CD4-positive, alpha-beta T cell treated with Interleukin-4 for 1 hour (primary cell): Measurements from ENCODE around the gene CTRB1.

Experiments used
- DNase-seq, 2 donors: peaks; one replicate each; pipeline ENCODE4 v3.0.0-alpha.2; 2020 to 2022

CTRB1 gene

DNA sequence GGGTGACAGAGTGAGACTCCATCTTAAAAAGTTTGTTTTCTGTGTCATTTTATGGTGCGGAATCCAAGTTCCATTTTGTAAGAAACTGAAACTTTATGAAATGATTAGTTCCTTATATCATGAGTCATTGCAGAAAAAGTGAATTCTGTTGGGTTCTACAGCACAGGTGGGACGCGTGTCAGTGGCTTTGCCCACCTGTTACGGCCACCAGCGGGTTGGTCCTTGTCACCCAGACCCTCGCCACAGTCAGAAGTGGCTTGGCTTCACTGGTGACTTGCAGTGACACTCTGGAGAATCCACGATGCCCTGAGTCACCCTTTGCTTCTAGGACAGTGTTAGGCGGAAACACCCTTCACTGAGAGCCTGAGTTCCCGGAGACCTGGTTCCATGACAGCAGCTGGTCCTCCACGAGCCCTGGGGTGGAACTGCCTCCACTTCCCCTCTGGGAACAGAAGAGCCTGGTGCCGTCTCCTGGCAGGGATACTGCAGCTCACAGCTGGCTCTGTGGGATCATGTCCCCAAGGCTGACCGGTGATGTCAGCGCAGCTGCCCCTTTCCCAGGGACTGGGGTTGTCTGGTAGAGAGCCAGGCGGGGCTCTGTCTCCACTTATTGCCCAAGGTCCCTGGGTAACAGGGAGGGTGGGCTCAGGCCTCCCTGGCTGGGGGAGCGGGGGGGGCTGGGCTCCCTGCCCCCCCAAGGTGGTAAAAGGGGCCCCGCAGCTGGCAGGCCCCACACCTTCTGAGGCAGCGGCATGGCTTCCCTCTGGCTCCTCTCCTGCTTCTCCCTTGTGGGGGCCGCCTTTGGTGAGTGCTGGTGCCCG, at the start of gene CTRB1:
TSS of gene CTRB1 (plus strand) at position 733 of the 821 bp plus-strand sequence. CDS start at position 753, 20 bp downstream.
- DNase-seq: no peak

DNA sequence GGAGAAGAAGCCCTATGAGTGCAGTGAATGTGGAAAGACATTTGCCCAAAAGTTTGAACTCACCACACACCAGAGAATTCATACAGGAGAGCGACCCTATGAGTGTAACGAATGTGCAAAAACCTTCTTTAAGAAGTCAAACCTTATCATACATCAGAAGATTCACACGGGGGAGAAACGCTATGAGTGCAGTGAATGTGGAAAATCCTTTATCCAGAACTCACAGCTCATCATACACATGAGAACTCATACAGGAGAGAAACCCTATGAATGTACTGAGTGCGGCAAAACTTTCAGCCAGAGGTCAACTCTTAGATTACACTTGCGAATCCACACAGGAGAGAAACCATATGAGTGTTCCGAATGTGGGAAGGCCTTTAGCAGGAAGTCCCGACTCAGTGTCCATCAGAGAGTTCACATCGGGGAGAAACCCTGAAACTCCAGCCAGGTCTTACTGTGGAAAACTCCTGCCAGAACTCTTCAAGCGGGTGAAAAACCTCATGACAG, 48.8 kb upstream of the CTRB1 start:
- DNase-seq: no peak

DNA sequence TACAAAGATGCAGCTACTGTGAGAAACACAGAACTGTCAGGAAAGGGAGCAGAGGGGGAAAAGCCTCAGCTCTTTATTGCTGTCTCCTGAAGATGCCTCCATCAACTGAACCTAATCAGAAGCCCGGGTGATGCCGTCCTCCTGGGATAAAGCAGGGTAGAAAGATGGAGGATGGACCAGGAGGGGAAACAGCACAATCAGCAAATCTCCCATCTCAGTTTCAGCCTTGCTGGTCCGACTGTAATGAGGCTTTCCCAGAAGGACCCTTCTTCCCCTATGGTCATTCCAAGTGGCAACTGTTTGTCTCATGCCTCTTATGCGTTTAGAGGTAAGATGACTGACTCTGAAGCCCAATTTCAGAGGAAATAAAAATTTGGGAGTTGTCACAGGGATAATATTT, 46.2 kb upstream of the CTRB1 start:
- no peak for DNase-seq

DNA sequence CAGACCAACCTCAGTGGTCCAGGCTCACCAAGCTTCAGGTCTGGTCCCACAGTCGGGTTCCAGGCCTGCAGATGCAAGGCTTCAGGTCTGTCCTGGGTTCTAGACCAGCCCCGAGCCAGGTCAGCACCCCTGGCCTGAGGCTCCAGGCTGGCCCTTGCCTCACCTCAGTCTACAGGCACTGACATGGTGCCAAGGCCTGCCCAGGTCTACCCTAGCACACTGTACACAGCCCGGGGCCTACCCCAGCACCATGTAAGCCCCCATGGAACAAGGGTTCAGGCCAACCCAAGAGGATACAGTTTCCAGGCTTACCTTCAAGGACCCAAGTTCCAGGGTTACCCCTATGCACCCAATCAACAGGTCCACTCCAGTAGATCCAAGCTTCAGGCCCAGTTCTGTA, 43.7 kb upstream of the CTRB1 start:
- no peak for DNase-seq

DNA sequence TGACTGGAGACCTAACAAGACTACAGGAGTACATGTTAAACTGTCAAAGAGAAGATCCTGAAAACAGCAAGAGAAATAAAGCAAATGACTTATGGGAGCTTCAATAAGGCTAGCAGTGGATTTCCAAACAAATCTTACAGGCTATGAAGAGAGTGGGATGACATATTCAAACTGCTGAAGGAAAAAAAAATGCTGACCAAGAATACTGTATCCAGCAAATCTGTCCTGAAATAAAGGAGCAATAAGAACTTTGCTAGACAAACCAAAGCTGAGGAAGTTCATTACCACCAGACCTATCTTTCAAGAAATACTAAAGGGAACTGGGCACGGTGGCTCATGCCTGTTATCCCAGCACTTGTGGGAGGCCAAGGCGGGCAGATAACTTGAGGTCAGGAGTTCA, 41.9 kb upstream of the CTRB1 start:
- DNase-seq: no peak

DNA sequence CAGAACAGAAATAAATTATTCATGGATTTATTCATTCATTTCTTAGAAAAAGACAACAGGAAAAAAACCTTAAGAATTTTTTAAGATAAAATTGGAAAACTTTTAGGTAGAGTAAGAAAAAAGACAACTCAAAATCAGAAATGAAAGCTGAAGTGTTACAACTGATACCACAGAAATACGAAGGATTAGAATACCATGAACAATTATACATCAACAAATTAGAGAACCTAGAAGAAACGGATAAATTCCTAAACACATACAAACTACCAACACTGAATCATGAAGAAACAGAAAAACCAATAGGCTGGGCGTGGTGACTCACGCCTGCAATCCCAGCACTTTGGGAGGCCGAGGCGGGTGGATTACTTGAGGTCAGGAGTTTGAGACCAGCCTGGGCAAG, 39.6 kb upstream of the CTRB1 start:
- DNase-seq: no peak

DNA sequence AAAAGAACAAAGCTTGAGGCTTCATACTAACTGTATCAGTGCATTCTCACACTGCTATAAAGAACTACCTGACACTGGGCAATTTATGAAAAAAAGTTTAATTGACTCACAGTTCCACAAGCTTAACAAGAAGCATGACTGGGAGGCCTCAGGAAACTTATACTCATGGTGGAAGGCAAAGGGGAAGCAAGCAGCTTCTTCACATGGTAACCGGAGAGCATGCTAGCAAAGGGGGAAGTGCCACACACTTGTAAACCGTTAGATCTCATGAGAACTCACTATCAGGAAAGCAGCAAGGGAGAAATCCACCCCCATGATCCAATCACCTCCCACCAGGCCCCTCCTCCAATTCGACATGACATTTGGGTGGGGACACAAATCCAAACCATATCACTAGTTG, 37.2 kb upstream of the CTRB1 start:
- no peak for DNase-seq

DNA sequence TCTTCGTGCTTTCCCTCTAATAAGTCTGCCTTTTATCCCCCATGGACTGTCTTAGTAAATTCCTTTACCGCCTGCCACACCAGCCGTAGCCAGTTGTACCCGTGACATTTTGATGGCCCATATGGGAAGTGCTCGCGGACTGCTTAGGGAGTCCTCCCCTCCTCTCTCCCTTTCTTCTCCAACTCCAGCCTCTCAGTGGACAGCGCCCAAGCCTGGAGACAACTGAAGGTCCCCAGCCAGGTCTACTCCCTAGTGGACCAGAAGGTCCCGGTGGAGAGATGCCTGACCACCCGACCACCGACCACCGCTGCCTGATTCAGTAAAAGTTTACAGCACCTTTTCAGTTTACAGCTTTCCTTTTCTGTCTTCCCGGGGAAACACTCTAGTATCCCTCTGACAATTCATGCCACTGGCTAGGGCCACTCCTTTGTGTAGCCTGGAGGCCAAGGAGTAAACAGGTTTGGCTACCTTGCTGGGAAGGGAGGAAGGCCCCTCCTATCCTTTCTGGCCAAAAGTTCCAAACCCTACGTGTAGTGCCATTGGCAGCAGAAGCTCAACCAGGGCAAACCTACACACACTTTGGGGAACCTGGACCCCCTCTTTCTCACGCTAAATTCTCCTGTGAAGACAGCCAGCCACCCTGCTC, 29.8 kb upstream of the CTRB1 start:
- no peak for DNase-seq

DNA sequence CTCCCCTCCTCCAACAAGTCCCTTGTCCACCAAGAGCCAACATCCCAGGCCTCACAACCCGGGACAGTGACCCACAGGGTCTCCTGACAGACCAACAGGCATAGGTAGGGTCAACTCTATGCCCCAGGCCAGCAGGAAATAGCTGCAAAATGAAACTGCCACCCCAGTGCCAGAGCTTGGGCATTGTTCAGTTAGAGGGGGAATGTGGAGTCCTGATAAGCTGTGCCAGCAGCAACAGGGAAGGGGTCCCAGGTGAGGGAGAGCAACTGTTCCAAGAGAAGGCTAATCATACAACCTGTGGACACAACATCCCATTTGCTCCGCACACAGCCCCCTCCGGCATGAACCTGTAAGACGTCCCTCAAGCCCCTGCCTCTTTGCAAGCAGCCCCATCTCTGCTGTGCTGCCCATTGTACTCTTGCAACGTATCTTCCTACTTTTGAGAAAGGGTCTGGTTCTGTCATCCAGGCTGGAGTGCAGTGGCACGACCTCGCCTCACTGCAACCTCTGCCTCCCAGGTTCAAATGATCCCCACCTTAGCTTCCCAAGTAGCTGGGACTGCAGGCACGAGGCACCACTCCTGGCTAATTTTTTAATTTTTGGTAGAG, 29.0 kb upstream of the CTRB1 start:
- no peak for DNase-seq

DNA sequence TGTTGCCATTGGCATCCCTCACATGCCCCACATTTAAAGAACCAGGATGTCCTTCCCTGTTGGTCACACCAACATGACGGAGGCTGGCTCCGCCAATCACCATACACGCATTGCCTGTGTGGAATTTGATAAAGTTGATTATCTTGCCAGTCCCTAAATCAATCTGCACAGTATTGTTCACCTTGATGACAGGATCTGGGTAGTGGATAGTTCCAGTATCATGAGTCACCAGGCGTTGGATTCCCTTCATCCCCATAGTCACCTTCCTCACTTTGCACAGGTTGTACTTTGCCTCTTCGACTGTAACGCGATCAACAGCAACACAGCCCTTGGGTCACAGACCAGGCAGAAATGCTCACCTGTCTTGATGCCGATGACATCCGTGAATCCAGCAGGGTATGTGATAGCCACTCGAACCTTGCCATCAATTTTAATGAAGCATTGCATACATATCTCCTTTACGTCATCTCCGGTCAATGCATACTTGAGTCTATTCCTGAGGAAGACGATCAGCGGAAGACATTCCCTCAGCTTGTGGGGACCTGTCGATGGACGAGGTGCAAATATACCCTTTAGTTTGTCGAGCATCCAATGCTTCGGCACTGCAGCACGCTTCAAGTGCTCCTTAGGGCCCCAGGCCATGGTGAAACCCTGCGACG, 26.1 kb upstream of the CTRB1 start:
- no peak for DNase-seq

DNA sequence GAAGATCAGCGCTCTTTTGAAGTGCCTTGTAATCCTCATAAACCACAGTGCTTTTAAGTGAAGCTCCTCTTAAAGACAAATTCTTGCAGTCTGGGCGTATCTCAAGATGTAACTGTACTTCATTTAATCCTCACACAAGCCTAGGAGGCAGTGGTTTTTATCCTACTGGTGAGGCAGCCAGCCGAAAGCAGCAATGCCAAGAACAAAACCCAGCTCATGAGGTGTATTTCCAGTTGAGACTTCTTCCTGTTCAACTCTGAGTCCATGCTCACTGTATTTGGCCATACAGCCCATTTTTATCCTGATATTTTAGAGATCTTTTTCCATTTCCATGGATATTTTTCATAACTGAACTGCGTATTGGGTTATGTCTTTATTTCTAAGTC, 25.5 kb upstream of the CTRB1 start:
- no peak for DNase-seq

DNA sequence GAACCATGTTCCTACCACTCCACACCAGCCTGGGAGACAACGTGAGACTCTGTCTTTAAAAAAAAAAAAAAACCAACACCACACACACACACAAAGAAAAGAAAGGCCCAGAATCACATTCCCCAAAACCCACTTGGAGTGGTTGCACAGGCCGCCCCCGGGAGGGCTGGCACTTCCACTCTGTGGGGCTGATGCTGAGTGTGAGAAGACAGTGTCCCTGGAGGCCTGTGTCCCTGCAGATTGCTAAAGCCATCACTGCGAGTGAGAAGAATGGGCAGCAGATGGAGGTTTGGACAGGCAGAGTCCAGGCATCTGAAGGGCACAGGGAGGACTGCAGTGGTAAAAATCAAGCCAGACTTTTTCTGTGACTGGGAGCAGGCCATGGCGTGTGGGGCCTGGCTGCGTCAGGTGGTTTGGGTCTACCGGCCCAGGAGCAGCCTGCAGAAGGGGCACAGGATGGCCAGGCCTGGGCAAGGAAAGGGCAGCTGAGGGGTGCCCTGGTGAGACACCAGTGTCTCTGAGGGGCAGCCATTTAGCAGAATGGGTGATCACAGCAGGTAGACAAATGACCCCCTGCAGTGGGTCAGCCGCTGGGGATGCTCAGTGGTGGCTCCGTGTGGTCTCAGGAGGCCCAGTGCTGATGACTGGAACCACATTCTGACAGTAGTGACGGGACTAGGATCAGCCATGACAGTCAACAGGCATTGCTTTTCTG, 24.9 kb upstream of the CTRB1 start:
- no peak for DNase-seq

DNA sequence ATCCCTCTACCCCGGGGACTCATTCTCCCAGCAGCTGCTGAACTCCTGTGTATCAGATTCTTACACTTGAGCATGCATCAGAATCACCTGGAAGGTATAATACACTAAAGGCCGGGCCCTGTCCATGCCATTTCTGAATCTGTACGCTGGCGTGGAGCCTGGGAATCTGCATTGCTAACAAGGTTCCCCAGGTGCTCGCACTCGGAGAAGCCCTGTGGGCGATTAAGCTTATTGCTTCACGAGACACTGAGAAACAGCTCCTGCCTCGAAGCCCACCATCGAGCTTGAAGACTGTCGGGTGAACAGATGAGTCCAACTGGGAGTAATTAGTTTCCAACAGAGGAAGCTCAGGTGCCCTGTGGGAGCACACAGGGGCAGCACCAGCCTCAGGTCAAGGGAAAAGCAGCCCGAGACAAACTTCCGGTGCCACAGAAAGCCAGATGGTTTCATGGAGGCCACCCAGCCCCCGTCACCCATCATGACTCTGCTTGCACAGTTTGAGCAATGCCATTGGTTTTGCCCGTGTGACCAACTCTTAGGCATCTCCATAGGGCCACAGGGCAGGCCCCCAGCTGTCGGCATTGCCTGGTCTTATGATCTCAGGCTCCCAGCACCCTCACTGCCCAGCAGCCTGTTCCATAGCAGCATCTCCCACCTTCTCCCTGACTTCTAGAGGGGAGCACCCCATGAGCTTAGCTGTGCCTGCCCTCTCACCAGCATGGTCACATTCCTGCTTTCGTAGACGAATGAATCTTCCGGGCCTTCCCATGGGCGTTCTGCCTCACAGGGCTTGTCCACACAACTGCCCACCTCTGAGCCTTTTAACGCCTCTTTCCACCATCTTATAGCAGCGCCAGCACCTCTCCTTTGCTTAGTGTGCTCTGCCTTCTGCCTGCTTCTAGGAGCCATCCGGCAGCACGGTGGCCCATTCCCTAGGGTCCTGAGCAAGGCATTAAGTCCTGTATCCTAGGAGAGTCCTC, 22.7 kb upstream of the CTRB1 start:
- DNase-seq: no peak

DNA sequence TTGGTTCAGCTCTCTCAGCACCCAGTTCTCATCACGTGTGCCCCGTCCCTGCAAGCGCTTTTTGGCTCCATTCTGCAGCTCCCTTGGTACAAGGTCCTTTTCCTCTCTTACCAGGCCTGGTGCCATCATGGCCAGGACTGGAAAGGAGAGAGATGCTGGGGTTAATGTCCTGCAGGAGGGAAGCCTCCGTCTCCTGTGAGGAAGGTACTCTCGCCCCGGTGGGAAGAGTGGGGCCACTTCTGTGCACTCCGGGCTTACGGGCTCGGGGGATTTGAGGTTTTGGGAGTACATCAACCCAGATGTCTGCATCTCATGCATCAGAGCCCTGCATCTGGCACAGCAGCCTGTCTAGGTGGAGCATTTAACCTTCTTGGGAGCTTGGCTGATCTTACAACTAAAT, 22.0 kb upstream of the CTRB1 start:
- no peak for DNase-seq

DNA sequence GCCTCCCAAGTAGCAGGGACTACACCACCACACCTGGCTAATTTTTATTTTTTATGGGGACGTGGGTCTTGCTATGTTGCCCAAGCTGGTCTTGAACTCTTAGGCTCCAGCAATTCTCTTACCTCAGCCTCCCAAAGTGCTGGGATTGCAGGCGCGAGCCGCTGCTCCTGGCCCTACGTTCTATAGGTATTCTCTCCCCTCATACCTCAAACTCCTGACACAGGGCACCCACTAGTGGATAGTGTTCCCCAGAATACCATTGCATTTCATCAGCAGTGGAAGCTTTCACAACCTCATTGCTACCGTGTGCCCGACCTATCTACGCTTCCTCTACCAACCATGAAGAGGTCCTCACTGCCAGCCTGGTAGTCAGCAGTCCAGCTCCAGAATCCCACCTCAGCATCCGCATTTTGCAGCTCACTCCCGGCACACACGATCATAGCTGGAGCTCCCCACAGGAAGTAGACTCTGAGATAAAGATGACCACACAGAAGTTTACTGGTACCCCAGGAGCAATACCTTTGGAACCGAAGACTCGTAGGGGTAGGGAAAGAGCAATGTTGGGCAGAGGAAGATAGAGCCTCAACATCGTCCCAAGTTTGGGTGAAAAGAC, 21.2 kb upstream of the CTRB1 start:
- DNase-seq: no peak

DNA sequence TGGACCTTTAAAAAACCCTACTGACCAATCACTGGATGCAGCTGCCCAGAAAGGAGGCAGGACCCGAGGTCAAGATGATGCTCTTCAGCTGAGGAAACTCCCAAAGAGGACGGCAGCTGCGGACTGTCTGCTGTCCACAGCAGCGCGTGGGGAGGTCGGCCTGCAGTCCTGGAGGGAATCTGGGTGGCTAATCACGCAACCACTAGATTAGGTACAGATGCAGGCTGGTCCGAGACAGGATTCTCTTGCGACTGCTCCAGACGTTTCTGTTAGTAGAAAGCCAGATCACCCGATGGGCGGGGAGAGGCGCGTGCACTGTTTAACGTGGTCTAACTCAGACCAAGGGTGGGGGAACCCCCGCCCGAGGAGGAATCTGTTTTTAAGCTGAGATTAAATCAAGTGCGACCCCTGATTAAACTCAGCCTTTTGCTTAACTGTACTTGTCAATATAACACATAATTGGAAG, 20.6 kb upstream of the CTRB1 start:
- no peak for DNase-seq

DNA sequence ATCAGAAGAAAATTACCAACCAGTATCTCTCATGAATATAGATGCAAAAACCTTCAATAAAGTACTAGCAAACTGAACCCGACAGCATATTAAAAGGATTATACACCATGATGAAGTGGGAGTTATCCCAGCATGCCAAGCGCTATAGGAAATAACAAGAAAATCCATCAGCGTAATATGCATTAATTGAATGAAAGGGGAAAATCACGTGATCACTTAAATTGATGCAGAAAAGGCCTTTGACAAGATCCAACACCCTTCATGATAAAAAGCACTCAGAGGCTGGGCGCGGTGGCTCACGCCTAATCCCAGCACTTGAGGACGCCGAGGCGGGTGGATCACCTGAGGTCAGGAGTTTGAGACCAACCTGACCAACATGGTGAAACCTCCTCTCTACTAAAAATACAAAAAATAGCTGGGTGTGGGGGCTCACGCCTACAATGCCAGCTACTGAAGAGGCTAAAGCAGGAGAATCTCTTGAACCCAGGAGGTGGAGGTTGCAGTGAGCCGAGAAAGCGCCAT, 16.7 kb upstream of the CTRB1 start:
- no peak for DNase-seq

DNA sequence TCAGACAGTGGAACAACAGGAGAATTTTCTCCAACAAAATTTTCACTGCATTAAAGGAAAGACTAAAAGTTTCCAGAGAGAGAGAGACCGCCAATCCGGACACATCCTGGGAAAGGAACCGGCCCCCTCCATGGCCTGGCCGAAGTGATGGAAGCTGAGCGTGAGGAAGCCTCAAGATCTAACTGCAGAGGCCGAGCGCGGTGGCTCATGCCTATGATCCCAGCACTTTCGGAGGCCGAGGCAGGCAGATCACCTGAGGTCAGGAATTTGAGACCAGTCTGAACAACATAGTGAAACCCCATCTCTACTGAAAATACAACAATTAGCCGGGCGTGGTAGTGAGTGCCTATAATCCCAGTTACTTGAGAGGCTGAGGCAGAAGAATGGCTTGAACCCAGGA, 15.7 kb upstream of the CTRB1 start:
- no peak for DNase-seq

DNA sequence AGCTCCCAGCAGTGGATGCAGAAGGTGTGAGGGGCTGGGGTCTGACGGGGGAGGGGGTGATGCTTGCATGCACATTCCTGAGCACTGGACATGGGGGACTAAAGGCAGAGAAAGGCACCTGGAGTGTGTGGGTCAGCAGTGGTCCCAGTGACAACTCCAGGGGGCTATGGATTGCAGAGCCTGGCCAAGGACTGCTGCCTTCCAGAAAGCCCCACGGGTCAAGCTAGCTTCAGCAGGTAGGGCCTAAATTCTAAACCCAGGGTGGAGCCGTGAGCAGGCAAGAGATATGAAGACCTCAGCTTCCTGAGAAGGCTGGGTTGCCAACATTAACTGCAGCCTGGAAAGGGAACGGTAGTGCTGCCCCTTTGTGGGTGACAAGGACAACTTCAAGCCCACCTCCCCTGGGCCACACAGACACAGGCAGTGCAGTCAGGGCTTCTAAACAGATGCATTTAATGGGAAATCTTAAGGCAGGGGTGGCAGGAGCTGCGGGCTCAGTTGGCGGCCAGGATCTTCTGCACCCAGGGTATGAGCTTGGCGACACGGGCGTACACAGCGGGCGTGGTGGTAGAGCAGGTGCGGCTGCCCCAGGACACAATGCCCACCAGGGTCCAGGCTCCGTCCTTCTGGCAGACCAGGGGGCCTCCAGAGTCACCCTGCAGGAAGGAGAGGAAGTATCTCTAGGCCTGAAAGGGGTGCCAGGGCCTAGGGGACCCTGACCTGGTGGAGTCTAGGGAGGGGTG, 14.9 kb upstream of the CTRB1 start:
- no peak for DNase-seq

DNA sequence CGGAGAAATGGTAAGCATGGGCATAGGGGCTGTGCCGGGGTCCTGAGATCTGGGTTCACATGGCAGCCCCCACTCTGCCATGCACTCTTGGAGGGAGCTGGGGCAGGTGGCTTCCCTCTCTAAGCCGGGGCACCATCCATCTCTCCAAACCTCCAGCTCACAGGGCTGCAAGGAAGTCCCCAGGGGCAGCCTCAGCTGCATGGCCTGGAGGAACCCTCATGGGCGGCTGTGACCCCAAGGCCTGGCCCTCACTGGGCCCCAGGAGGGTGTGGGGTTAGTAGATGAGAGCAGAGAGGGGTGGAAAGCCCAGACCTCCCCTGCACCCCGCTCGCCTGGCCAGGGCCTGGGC, 14.4 kb upstream of the CTRB1 start:
- no peak for DNase-seq
